IgD-negative memory B cell (primary cell): ENCODE results near the gene METTL23. TPM values are rescaled to one million over a fixed set of nuclear protein-coding genes. Genes with fewer than 3 reads are reported as not detected.
"Not testable (repeated sequence)": the region's sequence is repeated elsewhere in the genome, so short reads cannot be mapped to it uniquely, and the experiment has no call there.

Source experiments
- H3K27ac Mint-ChIP-seq, 3 donors: one replicate each; pipeline ENCODE4 v1.8.0; 2020 to 2022; ENCODE audit warnings: mild to moderate bottlenecking in 3 of 3, mixed read lengths in 3 of 3, moderate library complexity in 1 of 3
- H3K27me3 Mint-ChIP-seq: one replicate; pipeline ENCODE4 v1.8.0; 2021; ENCODE audit warnings: mixed read lengths
- H3K36me3 Mint-ChIP-seq: one replicate; pipeline ENCODE4 v1.8.0; 2020; ENCODE audit warnings: mild to moderate bottlenecking, mixed read lengths
- H3K4me1 Mint-ChIP-seq, 3 donors: one replicate each; pipeline ENCODE4 v1.8.0; 2020 to 2022; ENCODE audit warnings: mixed read lengths in 3 of 3, mild to moderate bottlenecking in 1 of 3
- H3K4me3 Mint-ChIP-seq, 4 donors: one replicate each; pipeline ENCODE4 v1.8.0; 2020 to 2022; ENCODE audit warnings: mild to moderate bottlenecking in 4 of 4, mixed read lengths in 4 of 4, moderate library complexity in 3 of 4
- H3K9me3 Mint-ChIP-seq, 3 donors: one replicate each; pipeline ENCODE4 v1.8.0; 2020 to 2021; ENCODE audit warnings: mixed read lengths in 3 of 3, mild to moderate bottlenecking in 1 of 3
- polyA plus RNA-seq: library from polyadenylated mRNA; unstranded; fragments of 300-500 nt; fragmentation: Illumina TruSeq; gene quantifications from one replicate; pipeline ENCODE4 v1.2.3, GENCODE V29; 2021

METTL23 gene
- polyA plus RNA-seq, 1 donor from 2014 or later, result 121 TPM

GRCh38 chr17:76732734-76733617 lies 6.3 kb downstream of the METTL23 start:
- H3K4me1 Mint-ChIP-seq, result peaks cover 32 to 46% (median 40%) of the 10 kb centered on the region in 3 donors
- H3K9me3 Mint-ChIP-seq, result no peaks in the 10 kb centered on the region
- H3K4me3 Mint-ChIP-seq, result peak overlapping the region in 3 of 4 donors; percentile 23 to 92 (median 91)
- peaks cover 6% of the 10 kb centered on the region for H3K36me3 Mint-ChIP-seq
- H3K27ac Mint-ChIP-seq, result peak overlapping the region; percentile 40 to 82 (median 76)
- no peaks in the 10 kb centered on the region for H3K27me3 Mint-ChIP-seq

- peak overlapping the region; percentile 40 to 82 (median 76) for H3K27ac Mint-ChIP-seq
- no peaks in the 10 kb centered on the region for H3K27me3 Mint-ChIP-seq
- H3K9me3 Mint-ChIP-seq, result no peaks in the 10 kb centered on the region
- peaks cover 6% of the 10 kb centered on the region for H3K36me3 Mint-ChIP-seq
- peak overlapping the region in 3 of 4 donors; percentile 23 to 92 (median 91) for H3K4me3 Mint-ChIP-seq
- peaks cover 36 to 48% (median 44%) of the 10 kb centered on the region in 3 donors for H3K4me1 Mint-ChIP-seq
Observed at GRCh38 chr17:76733618-76733957, 6.9 kb downstream of the METTL23 start.

- H3K9me3 Mint-ChIP-seq, result no peaks in the 10 kb centered on the region
- H3K27me3 Mint-ChIP-seq, result no peaks in the 10 kb centered on the region
- peaks cover 39 to 53% (median 45%) of the 10 kb centered on the region in 3 donors for H3K4me1 Mint-ChIP-seq
- H3K27ac Mint-ChIP-seq, result peak overlapping the region; percentile 40 to 82 (median 60)
- peaks cover 6% of the 10 kb centered on the region for H3K36me3 Mint-ChIP-seq
- peak overlapping the region; percentile 91 to 97 (median 92) for H3K4me3 Mint-ChIP-seq
Observed at GRCh38 chr17:76734080-76734840, 7.6 kb downstream of the METTL23 start.

GRCh38 chr17:76735006-76735405 lies 8.4 kb downstream of the METTL23 start:
- H3K4me3 Mint-ChIP-seq, result peak overlapping the region; percentile 91 to 97 (median 92)
- H3K36me3 Mint-ChIP-seq, result peaks cover 6% of the 10 kb centered on the region
- H3K27ac Mint-ChIP-seq, result peak overlapping the region; percentile 98 to 100 (median 98)

GRCh38 chr17:76735586-76736348 lies 9.1 kb downstream of the METTL23 start:
- Mint-ChIP-seq H3K27me3 (no peaks in the 10 kb centered on the region), H3K27ac (peak overlapping the region; percentile 98 to 100 (median 98)), H3K9me3 (no peaks in the 10 kb centered on the region), H3K4me1 (peaks cover 39 to 49% (median 40%) of the 10 kb centered on the region in 3 donors), H3K4me3 (peak overlapping the region; percentile 91 to 97 (median 94)), H3K36me3 (peaks cover 6% of the 10 kb centered on the region)

More at GRCh38 chr17:76735006-76735405, 8.4 kb downstream of the METTL23 start:
- Mint-ChIP-seq H3K27me3 (no peaks in the 10 kb centered on the region), H3K4me1 (peaks cover 39 to 49% (median 40%) of the 10 kb centered on the region in 3 donors), H3K9me3 (no peaks in the 10 kb centered on the region)

GRCh38 chr17:76736349-76737081 lies 9.9 kb downstream of the METTL23 start:
- H3K4me3 Mint-ChIP-seq, result peak overlapping the region; percentile 91 to 99 (median 94)
- H3K27ac Mint-ChIP-seq, result peak overlapping the region; percentile 98 to 100 (median 99)
- H3K9me3 Mint-ChIP-seq, result no peaks in the 10 kb centered on the region
- peaks cover 6% of the 10 kb centered on the region for H3K36me3 Mint-ChIP-seq
- no peaks in the 10 kb centered on the region for H3K27me3 Mint-ChIP-seq
- peaks cover 38 to 45% (median 41%) of the 10 kb centered on the region in 3 donors for H3K4me1 Mint-ChIP-seq

- peak within 1 kb of the TSS; percentile 91 to 99 (median 94) for H3K4me3 Mint-ChIP-seq
- peak within 1 kb of the TSS; percentile 98 to 100 (median 99) for H3K27ac Mint-ChIP-seq
- H3K27me3 Mint-ChIP-seq, result no peaks in the 10 kb centered on the region
- H3K4me1 Mint-ChIP-seq, result peaks cover 31 to 45% (median 36%) of the 10 kb centered on the region in 3 donors
- no peaks in the 10 kb centered on the region for H3K9me3 Mint-ChIP-seq
- peaks cover 10% of the 10 kb centered on the region for H3K36me3 Mint-ChIP-seq
Observed at GRCh38 chr17:76737082-76737675, 10.5 kb downstream of the METTL23 start, which contains the start of gene SRSF2. TSS of gene SRSF2 (minus strand) at chr17:76737331. CDS start at chr17:76737160, 171 bp downstream.

- Mint-ChIP-seq H3K4me1 (peaks cover 26 to 41% (median 36%) of the 10 kb centered on the region in 3 donors), H3K4me3 (peak within 1 kb of the TSS; percentile 91 to 99 (median 94)), H3K36me3 (peaks cover 12% of the 10 kb centered on the region), H3K27me3 (no peaks in the 10 kb centered on the region), H3K9me3 (no peaks in the 10 kb centered on the region), H3K27ac (peak within 1 kb of the TSS; percentile 96 to 99 (median 98))
Observed at GRCh38 chr17:76737676-76738467, 11.2 kb downstream of the METTL23 start, which contains the start of gene MFSD11. TSS of gene MFSD11 (plus strand) at chr17:76738119. CDS start at chr17:76738353, 234 bp downstream.

- Mint-ChIP-seq H3K27ac (peak overlapping the region; percentile 96 to 99 (median 98)), H3K9me3 (no peaks in the 10 kb centered on the region), H3K27me3 (no peaks in the 10 kb centered on the region), H3K36me3 (peaks cover 13% of the 10 kb centered on the region), H3K4me3 (peak overlapping the region; percentile 91 to 99 (median 94)), H3K4me1 (peaks cover 20 to 36% (median 30%) of the 10 kb centered on the region in 3 donors)
Observed at GRCh38 chr17:76738468-76738850, 11.8 kb downstream of the METTL23 start.

GRCh38 chr17:76739568-76740115 lies 13.0 kb downstream of the METTL23 start:
- not testable (repeated sequence) for H3K27me3 Mint-ChIP-seq, H3K9me3 Mint-ChIP-seq, H3K27ac Mint-ChIP-seq
- peak overlapping the region in 2 of 4 donors; percentile 39 to 91 for H3K4me3 Mint-ChIP-seq
- H3K36me3 Mint-ChIP-seq, result peaks cover 13% of the 10 kb centered on the region
- peaks cover 13 to 26% (median 23%) of the 10 kb centered on the region in 3 donors for H3K4me1 Mint-ChIP-seq

GRCh38 chr17:76740329-76741118 lies 13.9 kb downstream of the METTL23 start:
- H3K36me3 Mint-ChIP-seq, result peaks cover 9% of the 10 kb centered on the region
- H3K4me3 Mint-ChIP-seq, result peak overlapping the region in 2 of 4 donors; percentile 68 to 91
- no peaks in the 10 kb centered on the region for H3K27me3 Mint-ChIP-seq
- no peaks in the 10 kb centered on the region for H3K9me3 Mint-ChIP-seq
- H3K4me1 Mint-ChIP-seq, result peaks cover 8 to 17% (median 16%) of the 10 kb centered on the region in 3 donors
- H3K27ac Mint-ChIP-seq, result peak overlapping the region in 1 of 3 donors; percentile 26

- peaks cover 7% of the 10 kb centered on the region for H3K36me3 Mint-ChIP-seq
- H3K9me3 Mint-ChIP-seq, result no peaks in the 10 kb centered on the region
- no peak overlapping the region for H3K4me3 Mint-ChIP-seq
- no peak overlapping the region for H3K27ac Mint-ChIP-seq
- H3K27me3 Mint-ChIP-seq, result no peaks in the 10 kb centered on the region
- peaks cover 6 to 15% (median 12%) of the 10 kb centered on the region in 3 donors for H3K4me1 Mint-ChIP-seq
Observed at GRCh38 chr17:76742958-76743357, 16.3 kb downstream of the METTL23 start.
